ENCODE data around the gene SOHLH2.

GRCh38 chr13:36125841-36126240 lies 88.5 kb downstream of the SOHLH2 start:
- TF ChIP-seq CTCF (IDR thresholded peaks at IDR 0.05; ENCODE audit: low read length) (no peak), EZH2 (IDR thresholded peaks at IDR 0.05; ENCODE audit: borderline replicate concordance, low read length) (no peak)
